Mesenchymal stem cell (in vitro differentiated cells and primary cell): ENCODE results near the gene HIF3A.

Experiments
- DNase-seq: peaks from one replicate; pipeline ENCODE4 v3.0.0-alpha.2; 2013
- H2AFZ ChIP-seq: one replicate; pipeline ENCODE4 v1.6.1; 2013; ENCODE audit warnings: low read depth, mild to moderate bottlenecking, control low read depth, inconsistent platforms, low read length, moderate library complexity
- H2AK5ac ChIP-seq: 2 replicates; pipeline ENCODE4 v1.6.1; 2013; ENCODE audit warnings: low read length, moderate library complexity, mild to moderate bottlenecking, inconsistent platforms; ENCODE audit not compliant: severe bottlenecking
- H2BK120ac ChIP-seq: one replicate; pipeline ENCODE4 v1.6.1; 2013; ENCODE audit warnings: low read depth, mild to moderate bottlenecking, inconsistent platforms, low read length, moderate library complexity
- H2BK12ac ChIP-seq, 2 experiments: one replicate each; pipeline ENCODE4 v1.6.1; 2013; ENCODE audit warnings: inconsistent platforms in 2 of 2, low read length in 2 of 2, mild to moderate bottlenecking in 2 of 2, moderate library complexity in 2 of 2, control low read depth in 1 of 2
- H2BK15ac ChIP-seq: one replicate; pipeline ENCODE4 v1.6.1; 2013; ENCODE audit warnings: mild to moderate bottlenecking, low read depth, inconsistent platforms; ENCODE audit not compliant: poor library complexity, severe bottlenecking
- H2BK5ac ChIP-seq: 2 replicates; pipeline ENCODE4 v1.6.1; 2013; ENCODE audit warnings: low read depth, mild to moderate bottlenecking, low read length, control low read depth, inconsistent platforms; ENCODE audit not compliant: poor library complexity, severe bottlenecking
- H3K14ac ChIP-seq, 2 experiments: one replicate each; pipeline ENCODE4 v1.6.1; 2013; ENCODE audit warnings: inconsistent platforms in 2 of 2, low read length in 2 of 2, control low read depth in 1 of 2, mild to moderate bottlenecking in 1 of 2, moderate library complexity in 1 of 2
- H3K18ac ChIP-seq, 2 experiments: one replicate each; pipeline ENCODE4 v1.6.1; 2013; ENCODE audit warnings: inconsistent platforms in 2 of 2, low read length in 2 of 2, control low read depth in 1 of 2, low read depth in 1 of 2, mild to moderate bottlenecking in 1 of 2
- H3K23ac ChIP-seq, 2 experiments: one replicate each; pipeline ENCODE4 v1.6.1; 2013; ENCODE audit warnings: inconsistent platforms in 2 of 2, low read length in 2 of 2, mild to moderate bottlenecking in 2 of 2, moderate library complexity in 2 of 2, control low read depth in 1 of 2
- H3K27ac ChIP-seq: 2 replicates; pipeline ENCODE4 v1.5.1; 2013; ENCODE audit warnings: mild to moderate bottlenecking, moderate library complexity, low read length, control low read depth, inconsistent platforms; ENCODE audit not compliant: poor library complexity, severe bottlenecking
- H3K27me3 ChIP-seq, 2 experiments: 2 replicates each; pipeline versions ENCODE4 v1.6.1 to v1.7.0; 2013; ENCODE audit warnings: low read length in 2 of 2, mild to moderate bottlenecking in 2 of 2, moderate library complexity in 2 of 2, control low read depth in 1 of 2, inconsistent platforms in 1 of 2; ENCODE audit not compliant: control insufficient read depth in 1 of 2, insufficient read depth in 1 of 2
- H3K36me3 ChIP-seq, 2 experiments: 2 replicates each; pipeline versions ENCODE4 v1.6.1 to v1.7.0; 2013; ENCODE audit warnings: low read length in 2 of 2, control low read depth in 1 of 2, inconsistent platforms in 1 of 2, low read depth in 1 of 2, mild to moderate bottlenecking in 1 of 2; ENCODE audit not compliant: insufficient read depth in 2 of 2, control insufficient read depth in 1 of 2
- H3K4ac ChIP-seq, 2 experiments: one replicate each; pipeline ENCODE4 v1.6.1; 2013; ENCODE audit warnings: inconsistent platforms in 2 of 2, low read length in 2 of 2, mild to moderate bottlenecking in 2 of 2, moderate library complexity in 2 of 2, control low read depth in 1 of 2, low read depth in 1 of 2
- H3K4me1 ChIP-seq: 2 replicates; pipeline ENCODE4 v1.6.1; 2013; ENCODE audit warnings: low read depth, low read length, control low read depth; ENCODE audit not compliant: control insufficient read depth, insufficient read depth
- H3K4me2 ChIP-seq: 2 replicates; pipeline ENCODE4 v1.6.1; 2013; ENCODE audit warnings: low read length, mild to moderate bottlenecking, inconsistent platforms; ENCODE audit not compliant: poor library complexity, severe bottlenecking
- H3K4me3 ChIP-seq, 2 experiments: 2 replicates each; pipeline versions ENCODE4 v1.5.1 to v1.7.0; 2013; ENCODE audit warnings: low read length in 2 of 2, mild to moderate bottlenecking in 2 of 2, control low read depth in 1 of 2, low read depth in 1 of 2; ENCODE audit not compliant: insufficient read depth in 1 of 2
- H3K79me1 ChIP-seq: replicated peaks from 2 replicates; pipeline ENCODE4 v1.6.1; 2013; ENCODE audit warnings: mild to moderate bottlenecking, control low read depth, low read length, inconsistent platforms; ENCODE audit not compliant: poor library complexity, severe bottlenecking
- H3K9ac ChIP-seq: 2 replicates; pipeline ENCODE4 v1.7.0; 2013; ENCODE audit warnings: mild to moderate bottlenecking, low read length, moderate library complexity
- H3K9me3 ChIP-seq: 2 replicates; pipeline ENCODE4 v1.7.0; 2013; ENCODE audit warnings: mild to moderate bottlenecking, low read length; ENCODE audit not compliant: control insufficient read depth
- H4K8ac ChIP-seq: one replicate; pipeline ENCODE4 v1.6.1; 2013; ENCODE audit warnings: inconsistent platforms, mild to moderate bottlenecking, low read length, moderate library complexity
- H4K91ac ChIP-seq: one replicate; pipeline ENCODE4 v1.6.1; 2013; ENCODE audit warnings: mild to moderate bottlenecking, low read length, inconsistent platforms
- WGBS: methylation state at CpG from one replicate; pipeline ENCODE4 v1.1.7; 2013; ENCODE audit warnings: mixed read lengths; 5-methylcytosine and 5-hydroxymethylcytosine counted together

The HIF3A gene

GRCh38 chr19:46351241-46352041, 54.6 kb downstream of the HIF3A start:
- 53% methylated on average over 16 of the region's 18 CpGs for WGBS
- no peak overlapping the region for H2BK5ac ChIP-seq
- H3K79me1 ChIP-seq: peaks cover 35% of the 10 kb centered on the region
- H2BK12ac ChIP-seq: peak overlapping the region in 1 of 2 experiments; percentile 23
- H3K23ac ChIP-seq: no peak overlapping the region
- peak overlapping the region; percentile 71 for H3K27ac ChIP-seq
- H2BK15ac ChIP-seq: no peak overlapping the region
- peaks cover 41 to 42% of the 10 kb centered on the region in 2 experiments for H3K36me3 ChIP-seq
- peak overlapping the region; percentile 70 for H3K9ac ChIP-seq
- H3K9me3 ChIP-seq: no peaks in the 10 kb centered on the region
- no peak overlapping the region for H2AFZ ChIP-seq
- no peaks in the 10 kb centered on the region for H3K27me3 ChIP-seq
- peak overlapping the region; percentile 40 to 58 for H3K18ac ChIP-seq
- H3K14ac ChIP-seq: no peak overlapping the region
- H4K8ac ChIP-seq: peak overlapping the region; percentile 3
- peak overlapping the region; percentile 19 for H4K91ac ChIP-seq
- H3K4me1 ChIP-seq: peaks cover 61% of the 10 kb centered on the region
- H3K4me2 ChIP-seq: peak overlapping the region; percentile 15
- no peak overlapping the region for H2BK120ac ChIP-seq
- no peak overlapping the region for H2AK5ac ChIP-seq
- peak overlapping the region in 1 of 2 experiments; percentile 6 for H3K4me3 ChIP-seq
- DNase-seq: peak; percentile 68
- H3K4ac ChIP-seq: peak overlapping the region in 1 of 2 experiments; percentile 3

DNA sequence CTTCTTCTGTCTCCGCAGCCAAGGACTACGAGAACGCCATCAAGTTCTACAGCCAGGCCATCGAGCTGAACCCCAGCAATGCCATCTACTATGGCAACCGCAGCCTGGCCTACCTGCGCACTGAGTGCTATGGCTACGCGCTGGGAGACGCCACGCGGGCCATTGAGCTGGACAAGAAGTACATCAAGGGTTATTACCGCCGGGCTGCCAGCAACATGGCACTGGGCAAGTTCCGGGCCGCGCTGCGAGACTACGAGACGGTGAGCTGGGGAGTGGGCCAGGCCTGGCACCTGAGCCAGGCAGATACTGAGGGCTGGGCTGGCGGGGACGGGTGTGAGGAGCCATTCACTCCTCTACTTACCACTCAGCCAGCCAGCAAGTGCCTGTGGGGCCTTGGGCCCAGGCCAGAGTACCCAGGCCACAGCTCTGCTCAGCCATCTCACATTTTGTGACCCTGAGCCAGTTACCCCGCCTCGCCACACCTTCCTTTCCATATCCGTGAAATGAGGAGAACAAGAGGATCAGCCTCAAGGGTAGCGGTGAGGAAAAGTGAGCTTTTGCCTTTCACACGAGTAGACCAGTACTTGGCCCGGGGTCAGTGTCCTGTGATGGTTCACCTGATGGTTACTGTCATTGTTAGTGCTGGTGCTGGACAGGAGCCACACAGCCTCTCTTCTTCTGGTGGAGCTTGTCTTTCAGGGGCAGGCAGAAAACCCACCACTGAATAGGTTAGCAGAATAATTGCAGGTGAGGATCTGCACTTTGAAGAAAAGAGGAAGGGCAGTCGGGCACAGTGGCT, 57.1 kb downstream of the HIF3A start:
- Histone ChIP-seq H4K8ac (no peak overlapping the region), H2BK15ac (no peak overlapping the region), H3K9ac (no peak overlapping the region), H3K27ac (no peak overlapping the region), H3K79me1 (peaks cover 39% of the 10 kb centered on the region), H2AFZ (no peak overlapping the region), H2BK12ac (no peak overlapping the region), H3K14ac (no peak overlapping the region), H2BK120ac (no peak overlapping the region), H3K36me3 (peaks cover 46 to 56% of the 10 kb centered on the region in 2 experiments), H3K4me3 (no peak overlapping the region), H3K4ac (no peak overlapping the region), H2BK5ac (no peak overlapping the region), H3K9me3 (no peaks in the 10 kb centered on the region), H2AK5ac (no peak overlapping the region), H3K4me2 (no peak overlapping the region), H3K4me1 (peaks cover 59% of the 10 kb centered on the region), H3K18ac (no peak overlapping the region), H4K91ac (no peak overlapping the region), H3K27me3 (no peaks in the 10 kb centered on the region), H3K23ac (no peak overlapping the region)
- 98% methylated on average over 28 of the region's 28 CpGs for WGBS
- no peak for DNase-seq

- no peak overlapping the region for H3K23ac ChIP-seq
- H3K4me1 ChIP-seq: peaks cover 46% of the 10 kb centered on the region
- H3K14ac ChIP-seq: no peak overlapping the region
- 82% methylated on average over 21 of the region's 23 CpGs for WGBS
- H3K4ac ChIP-seq: no peak overlapping the region
- H3K27ac ChIP-seq: no peak overlapping the region
- peaks cover 46 to 51% of the 10 kb centered on the region in 2 experiments for H3K36me3 ChIP-seq
- H3K4me2 ChIP-seq: no peak overlapping the region
- no peak for DNase-seq
- no peak overlapping the region for H2BK12ac ChIP-seq
- no peak overlapping the region for H3K9ac ChIP-seq
- no peak overlapping the region for H2AFZ ChIP-seq
- peaks cover 40% of the 10 kb centered on the region for H3K79me1 ChIP-seq
- H2BK5ac ChIP-seq: no peak overlapping the region
- H4K91ac ChIP-seq: no peak overlapping the region
- no peak overlapping the region for H2BK15ac ChIP-seq
- H3K18ac ChIP-seq: no peak overlapping the region
- no peak overlapping the region for H2AK5ac ChIP-seq
- H3K27me3 ChIP-seq: no peaks in the 10 kb centered on the region
- H2BK120ac ChIP-seq: no peak overlapping the region
- no peaks in the 10 kb centered on the region for H3K9me3 ChIP-seq
- H4K8ac ChIP-seq: no peak overlapping the region
- no peak overlapping the region for H3K4me3 ChIP-seq
Measured at GRCh38 chr19:46355234-46356148, 58.6 kb downstream of the HIF3A start.
